ENCODE data around the gene DNM3. TPM values are rescaled to one million over a fixed set of nuclear protein-coding genes. Genes with fewer than 3 reads are reported as not detected.

The DNM3 gene
- total and polyA plus RNA-seq, 2 experiments from 2014 or later: 5.2 to 12.2 TPM

DNA sequence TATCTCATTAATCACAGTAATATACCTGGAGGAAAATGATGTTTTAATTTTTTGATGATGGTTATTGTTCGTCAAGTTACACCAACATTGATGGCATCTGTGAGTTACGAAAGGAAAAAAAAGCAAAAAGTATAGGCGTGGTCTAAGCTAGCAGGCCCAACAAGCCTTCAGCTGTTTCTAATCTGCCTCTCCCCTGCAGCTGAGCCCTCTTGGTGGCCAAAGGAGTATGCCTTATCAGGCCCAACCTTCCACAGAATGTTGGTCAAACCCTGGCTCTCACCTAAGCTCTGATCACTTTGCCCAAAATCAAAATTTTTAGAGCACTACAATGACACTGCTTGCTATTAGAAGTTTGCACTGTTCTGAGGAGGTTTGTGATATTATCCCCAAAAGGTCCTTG, 584.0 kb downstream of the DNM3 start (continued):
- no peak for TF ChIP-seq JUNB (IDR thresholded peaks at IDR 0.05; ENCODE audit: unreplicated experiment)
- no peak for TF ChIP-seq NANOG (IDR thresholded peaks at IDR 0.05; ENCODE audit: borderline replicate concordance)
- TF ChIP-seq, protein P1, sequence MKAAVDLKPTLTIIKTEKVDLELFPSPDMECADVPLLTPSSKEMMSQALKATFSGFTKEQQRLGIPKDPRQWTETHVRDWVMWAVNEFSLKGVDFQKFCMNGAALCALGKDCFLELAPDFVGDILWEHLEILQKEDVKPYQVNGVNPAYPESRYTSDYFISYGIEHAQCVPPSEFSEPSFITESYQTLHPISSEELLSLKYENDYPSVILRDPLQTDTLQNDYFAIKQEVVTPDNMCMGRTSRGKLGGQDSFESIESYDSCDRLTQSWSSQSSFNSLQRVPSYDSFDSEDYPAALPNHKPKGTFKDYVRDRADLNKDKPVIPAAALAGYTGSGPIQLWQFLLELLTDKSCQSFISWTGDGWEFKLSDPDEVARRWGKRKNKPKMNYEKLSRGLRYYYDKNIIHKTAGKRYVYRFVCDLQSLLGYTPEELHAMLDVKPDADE (IDR thresholded peaks at IDR 0.05): no peak
- no peak for TF ChIP-seq POLR2AphosphoS5 (IDR thresholded peaks at IDR 0.05; ENCODE audit: low read depth)
- no peak for TF ChIP-seq EZH2 (IDR thresholded peaks at IDR 0.05; ENCODE audit: low read depth, unreplicated experiment)
- TF ChIP-seq, protein P2, sequence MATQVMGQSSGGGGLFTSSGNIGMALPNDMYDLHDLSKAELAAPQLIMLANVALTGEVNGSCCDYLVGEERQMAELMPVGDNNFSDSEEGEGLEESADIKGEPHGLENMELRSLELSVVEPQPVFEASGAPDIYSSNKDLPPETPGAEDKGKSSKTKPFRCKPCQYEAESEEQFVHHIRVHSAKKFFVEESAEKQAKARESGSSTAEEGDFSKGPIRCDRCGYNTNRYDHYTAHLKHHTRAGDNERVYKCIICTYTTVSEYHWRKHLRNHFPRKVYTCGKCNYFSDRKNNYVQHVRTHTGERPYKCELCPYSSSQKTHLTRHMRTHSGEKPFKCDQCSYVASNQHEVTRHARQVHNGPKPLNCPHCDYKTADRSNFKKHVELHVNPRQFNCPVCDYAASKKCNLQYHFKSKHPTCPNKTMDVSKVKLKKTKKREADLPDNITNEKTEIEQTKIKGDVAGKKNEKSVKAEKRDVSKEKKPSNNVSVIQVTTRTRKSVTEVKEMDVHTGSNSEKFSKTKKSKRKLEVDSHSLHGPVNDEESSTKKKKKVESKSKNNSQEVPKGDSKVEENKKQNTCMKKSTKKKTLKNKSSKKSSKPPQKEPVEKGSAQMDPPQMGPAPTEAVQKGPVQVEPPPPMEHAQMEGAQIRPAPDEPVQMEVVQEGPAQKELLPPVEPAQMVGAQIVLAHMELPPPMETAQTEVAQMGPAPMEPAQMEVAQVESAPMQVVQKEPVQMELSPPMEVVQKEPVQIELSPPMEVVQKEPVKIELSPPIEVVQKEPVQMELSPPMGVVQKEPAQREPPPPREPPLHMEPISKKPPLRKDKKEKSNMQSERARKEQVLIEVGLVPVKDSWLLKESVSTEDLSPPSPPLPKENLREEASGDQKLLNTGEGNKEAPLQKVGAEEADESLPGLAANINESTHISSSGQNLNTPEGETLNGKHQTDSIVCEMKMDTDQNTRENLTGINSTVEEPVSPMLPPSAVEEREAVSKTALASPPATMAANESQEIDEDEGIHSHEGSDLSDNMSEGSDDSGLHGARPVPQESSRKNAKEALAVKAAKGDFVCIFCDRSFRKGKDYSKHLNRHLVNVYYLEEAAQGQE (IDR thresholded peaks at IDR 0.05; ENCODE audit: unreplicated experiment): no peak
- TF ChIP-seq CREB1 (CRISPR knock-in tag; IDR thresholded peaks at IDR 0.05; ENCODE audit: low read depth): no peak

DNA sequence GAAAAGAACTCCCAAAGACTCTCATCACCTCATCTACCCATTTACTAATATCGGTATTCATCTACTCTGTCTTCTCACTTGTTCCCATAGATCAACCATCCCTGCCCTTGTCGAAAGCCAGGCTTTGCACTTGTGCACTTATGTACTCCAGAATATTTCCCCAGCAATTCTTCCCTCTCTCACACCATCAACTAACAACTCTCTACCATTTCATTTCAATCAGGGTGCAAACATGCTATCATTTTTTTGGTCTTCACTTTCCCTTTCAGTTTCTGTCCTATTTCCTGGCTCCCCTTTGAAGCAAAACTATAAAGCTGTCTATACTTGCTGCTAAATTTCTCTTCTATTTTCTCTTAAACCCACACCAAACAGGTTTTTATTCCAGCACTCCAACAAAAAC, 585.9 kb downstream of the DNM3 start:
- H3K27ac Mint-ChIP-seq: no peak overlapping the region
- Histone ChIP-seq H3K27ac (ENCODE audit: low read depth) (no peak overlapping the region), H3K4me3 (no peak overlapping the region), H2AFZ (no peak overlapping the region), H3F3A (replicated peaks; ENCODE audit: low read depth) (no peaks in the 10 kb centered on the region), H3K36me3 (ENCODE audit: insufficient read depth) (no peaks in the 10 kb centered on the region), H3K79me2 (replicated peaks; ENCODE audit: insufficient read depth) (no peaks in the 10 kb centered on the region), H3K4me1 (ENCODE audit: insufficient read depth) (peaks cover 11% of the 10 kb centered on the region; the same call in 1 of the 2 replicates), H4K20me1 (replicated peaks; ENCODE audit: insufficient read depth) (no peaks in the 10 kb centered on the region), H3K9me2 (ENCODE audit: insufficient read depth) (no peaks in the 10 kb centered on the region), H3K27me3 (ENCODE audit: insufficient read depth) (no peaks in the 10 kb centered on the region), H3K4me2 (no peak overlapping the region)
- peaks cover 9% of the 10 kb centered on the region; the same call in 2 of the 3 replicates for H3K4me1 Mint-ChIP-seq
- ATAC-seq (no peak), DNase-seq (ENCODE audit: low spot score) (no peak)
- no peaks in the 10 kb centered on the region for H3K36me3 Mint-ChIP-seq (ENCODE audit: low read depth)
- no peaks in the 10 kb centered on the region for H3K9me3 Mint-ChIP-seq
- no peaks in the 10 kb centered on the region for H3K27me3 Mint-ChIP-seq (ENCODE audit: insufficient read depth, low read depth, poor library complexity)
- no peak overlapping the region for H3K4me3 Mint-ChIP-seq
- TF ChIP-seq CREB1 (CRISPR knock-in tag; IDR thresholded peaks at IDR 0.05; ENCODE audit: low read depth) (no peak), STAT1 (IDR thresholded peaks at IDR 0.05; ENCODE audit: unreplicated experiment) (no peak), EZH2phosphoT487 (IDR thresholded peaks at IDR 0.05; ENCODE audit: unreplicated experiment) (no peak), POLR2AphosphoS5 (IDR thresholded peaks at IDR 0.05; ENCODE audit: low read depth) (no peak), EZH2 (IDR thresholded peaks at IDR 0.05; ENCODE audit: low read depth, unreplicated experiment) (no peak), NANOG (IDR thresholded peaks at IDR 0.05; ENCODE audit: borderline replicate concordance) (no peak)
- TF ChIP-seq, protein P3, sequence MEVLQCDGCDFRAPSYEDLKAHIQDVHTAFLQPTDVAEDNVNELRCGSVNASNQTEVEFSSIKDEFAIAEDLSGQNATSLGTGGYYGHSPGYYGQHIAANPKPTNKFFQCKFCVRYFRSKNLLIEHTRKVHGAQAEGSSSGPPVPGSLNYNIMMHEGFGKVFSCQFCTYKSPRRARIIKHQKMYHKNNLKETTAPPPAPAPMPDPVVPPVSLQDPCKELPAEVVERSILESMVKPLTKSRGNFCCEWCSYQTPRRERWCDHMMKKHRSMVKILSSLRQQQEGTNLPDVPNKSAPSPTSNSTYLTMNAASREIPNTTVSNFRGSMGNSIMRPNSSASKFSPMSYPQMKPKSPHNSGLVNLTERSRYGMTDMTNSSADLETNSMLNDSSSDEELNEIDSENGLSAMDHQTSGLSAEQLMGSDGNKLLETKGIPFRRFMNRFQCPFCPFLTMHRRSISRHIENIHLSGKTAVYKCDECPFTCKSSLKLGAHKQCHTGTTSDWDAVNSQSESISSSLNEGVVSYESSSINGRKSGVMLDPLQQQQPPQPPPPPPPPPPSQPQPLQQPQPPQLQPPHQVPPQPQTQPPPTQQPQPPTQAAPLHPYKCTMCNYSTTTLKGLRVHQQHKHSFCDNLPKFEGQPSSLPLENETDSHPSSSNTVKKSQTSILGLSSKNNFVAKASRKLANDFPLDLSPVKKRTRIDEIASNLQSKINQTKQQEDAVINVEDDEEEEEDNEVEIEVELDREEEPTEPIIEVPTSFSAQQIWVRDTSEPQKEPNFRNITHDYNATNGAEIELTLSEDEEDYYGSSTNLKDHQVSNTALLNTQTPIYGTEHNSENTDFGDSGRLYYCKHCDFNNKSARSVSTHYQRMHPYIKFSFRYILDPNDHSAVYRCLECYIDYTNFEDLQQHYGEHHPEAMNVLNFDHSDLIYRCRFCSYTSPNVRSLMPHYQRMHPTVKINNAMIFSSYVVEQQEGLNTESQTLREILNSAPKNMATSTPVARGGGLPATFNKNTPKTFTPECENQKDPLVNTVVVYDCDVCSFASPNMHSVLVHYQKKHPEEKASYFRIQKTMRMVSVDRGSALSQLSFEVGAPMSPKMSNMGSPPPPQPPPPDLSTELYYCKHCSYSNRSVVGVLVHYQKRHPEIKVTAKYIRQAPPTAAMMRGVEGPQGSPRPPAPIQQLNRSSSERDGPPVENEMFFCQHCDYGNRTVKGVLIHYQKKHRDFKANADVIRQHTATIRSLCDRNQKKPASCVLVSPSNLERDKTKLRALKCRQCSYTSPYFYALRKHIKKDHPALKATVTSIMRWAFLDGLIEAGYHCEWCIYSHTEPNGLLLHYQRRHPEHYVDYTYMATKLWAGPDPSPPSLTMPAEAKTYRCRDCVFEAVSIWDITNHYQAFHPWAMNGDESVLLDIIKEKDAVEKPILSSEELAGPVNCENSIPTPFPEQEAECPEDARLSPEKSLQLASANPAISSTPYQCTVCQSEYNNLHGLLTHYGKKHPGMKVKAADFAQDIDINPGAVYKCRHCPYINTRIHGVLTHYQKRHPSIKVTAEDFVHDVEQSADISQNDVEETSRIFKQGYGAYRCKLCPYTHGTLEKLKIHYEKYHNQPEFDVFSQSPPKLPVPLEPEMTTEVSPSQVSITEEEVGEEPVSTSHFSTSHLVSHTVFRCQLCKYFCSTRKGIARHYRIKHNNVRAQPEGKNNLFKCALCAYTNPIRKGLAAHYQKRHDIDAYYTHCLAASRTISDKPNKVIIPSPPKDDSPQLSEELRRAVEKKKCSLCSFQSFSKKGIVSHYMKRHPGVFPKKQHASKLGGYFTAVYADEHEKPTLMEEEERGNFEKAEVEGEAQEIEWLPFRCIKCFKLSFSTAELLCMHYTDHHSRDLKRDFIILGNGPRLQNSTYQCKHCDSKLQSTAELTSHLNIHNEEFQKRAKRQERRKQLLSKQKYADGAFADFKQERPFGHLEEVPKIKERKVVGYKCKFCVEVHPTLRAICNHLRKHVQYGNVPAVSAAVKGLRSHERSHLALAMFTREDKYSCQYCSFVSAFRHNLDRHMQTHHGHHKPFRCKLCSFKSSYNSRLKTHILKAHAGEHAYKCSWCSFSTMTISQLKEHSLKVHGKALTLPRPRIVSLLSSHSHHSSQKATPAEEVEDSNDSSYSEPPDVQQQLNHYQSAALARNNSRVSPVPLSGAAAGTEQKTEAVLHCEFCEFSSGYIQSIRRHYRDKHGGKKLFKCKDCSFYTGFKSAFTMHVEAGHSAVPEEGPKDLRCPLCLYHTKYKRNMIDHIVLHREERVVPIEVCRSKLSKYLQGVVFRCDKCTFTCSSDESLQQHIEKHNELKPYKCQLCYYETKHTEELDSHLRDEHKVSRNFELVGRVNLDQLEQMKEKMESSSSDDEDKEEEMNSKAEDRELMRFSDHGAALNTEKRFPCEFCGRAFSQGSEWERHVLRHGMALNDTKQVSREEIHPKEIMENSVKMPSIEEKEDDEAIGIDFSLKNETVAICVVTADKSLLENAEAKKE (CRISPR knock-in tag; IDR thresholded peaks at IDR 0.05): no peak
- TF ChIP-seq, protein P4, sequence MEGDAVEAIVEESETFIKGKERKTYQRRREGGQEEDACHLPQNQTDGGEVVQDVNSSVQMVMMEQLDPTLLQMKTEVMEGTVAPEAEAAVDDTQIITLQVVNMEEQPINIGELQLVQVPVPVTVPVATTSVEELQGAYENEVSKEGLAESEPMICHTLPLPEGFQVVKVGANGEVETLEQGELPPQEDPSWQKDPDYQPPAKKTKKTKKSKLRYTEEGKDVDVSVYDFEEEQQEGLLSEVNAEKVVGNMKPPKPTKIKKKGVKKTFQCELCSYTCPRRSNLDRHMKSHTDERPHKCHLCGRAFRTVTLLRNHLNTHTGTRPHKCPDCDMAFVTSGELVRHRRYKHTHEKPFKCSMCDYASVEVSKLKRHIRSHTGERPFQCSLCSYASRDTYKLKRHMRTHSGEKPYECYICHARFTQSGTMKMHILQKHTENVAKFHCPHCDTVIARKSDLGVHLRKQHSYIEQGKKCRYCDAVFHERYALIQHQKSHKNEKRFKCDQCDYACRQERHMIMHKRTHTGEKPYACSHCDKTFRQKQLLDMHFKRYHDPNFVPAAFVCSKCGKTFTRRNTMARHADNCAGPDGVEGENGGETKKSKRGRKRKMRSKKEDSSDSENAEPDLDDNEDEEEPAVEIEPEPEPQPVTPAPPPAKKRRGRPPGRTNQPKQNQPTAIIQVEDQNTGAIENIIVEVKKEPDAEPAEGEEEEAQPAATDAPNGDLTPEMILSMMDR (conservative IDR thresholded peaks at IDR 0.05; ENCODE audit: low read depth in 2 of 2): no peak
- TF ChIP-seq, protein P1 (IDR thresholded peaks at IDR 0.05): no peak
